Activated CD4-positive, CD25-positive, alpha-beta regulatory T cell treated with anti-CD3 and anti-CD28 coated beads, Interleukin-2, amount 50 U/mL, for 72 hours (primary cell): ENCODE measurements around the gene HMMR.
A peak's percentile ranks its signal among the peaks of the same experiment; 100 is the strongest.
"Not testable (repeated sequence)": the region's sequence is repeated elsewhere in the genome, so short reads cannot be mapped to it uniquely, and the experiment has no call there.

ENCODE experiments used
- DNase-seq: peaks from one replicate; pipeline ENCODE4 v3.0.0; 2021

HMMR gene, protein sequence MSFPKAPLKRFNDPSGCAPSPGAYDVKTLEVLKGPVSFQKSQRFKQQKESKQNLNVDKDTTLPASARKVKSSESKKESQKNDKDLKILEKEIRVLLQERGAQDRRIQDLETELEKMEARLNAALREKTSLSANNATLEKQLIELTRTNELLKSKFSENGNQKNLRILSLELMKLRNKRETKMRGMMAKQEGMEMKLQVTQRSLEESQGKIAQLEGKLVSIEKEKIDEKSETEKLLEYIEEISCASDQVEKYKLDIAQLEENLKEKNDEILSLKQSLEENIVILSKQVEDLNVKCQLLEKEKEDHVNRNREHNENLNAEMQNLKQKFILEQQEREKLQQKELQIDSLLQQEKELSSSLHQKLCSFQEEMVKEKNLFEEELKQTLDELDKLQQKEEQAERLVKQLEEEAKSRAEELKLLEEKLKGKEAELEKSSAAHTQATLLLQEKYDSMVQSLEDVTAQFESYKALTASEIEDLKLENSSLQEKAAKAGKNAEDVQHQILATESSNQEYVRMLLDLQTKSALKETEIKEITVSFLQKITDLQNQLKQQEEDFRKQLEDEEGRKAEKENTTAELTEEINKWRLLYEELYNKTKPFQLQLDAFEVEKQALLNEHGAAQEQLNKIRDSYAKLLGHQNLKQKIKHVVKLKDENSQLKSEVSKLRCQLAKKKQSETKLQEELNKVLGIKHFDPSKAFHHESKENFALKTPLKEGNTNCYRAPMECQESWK

DNA sequence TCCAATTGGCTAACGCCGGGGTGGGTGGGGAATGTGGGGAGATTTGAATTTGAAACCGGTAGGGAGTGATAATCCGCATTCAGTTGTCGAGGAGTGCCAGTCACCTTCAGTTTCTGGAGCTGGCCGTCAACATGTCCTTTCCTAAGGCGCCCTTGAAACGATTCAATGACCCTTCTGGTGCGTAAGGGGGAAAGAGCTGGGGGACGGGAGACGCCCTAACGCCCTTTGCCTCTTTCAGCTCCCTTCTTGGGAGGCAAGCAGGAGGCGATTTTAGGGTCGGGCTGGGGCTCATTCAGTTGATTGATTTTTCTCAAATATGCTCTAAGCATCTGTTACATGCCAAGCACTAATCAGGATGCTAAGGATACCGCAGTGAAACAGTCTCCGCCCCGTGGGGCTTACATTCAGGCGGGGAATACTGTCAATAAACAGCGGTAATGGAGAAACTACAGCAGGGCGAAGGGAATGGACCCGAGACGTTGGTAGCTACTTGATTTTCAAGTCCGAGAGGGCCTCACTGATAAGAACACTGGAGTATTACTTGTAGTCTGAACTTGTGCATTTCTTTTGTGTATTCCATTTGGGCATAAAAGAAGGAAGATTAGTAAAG lies at the start of gene HMMR:
Gene HMMR, plus strand, starts transcription at position 71 of the 610 bp plus-strand sequence. Its CDS starts 61 bp downstream, at position 132.
- no peak for DNase-seq

- not testable (repeated sequence) for DNase-seq
These were observed 44.8 kb upstream of the HMMR start for GRCh38 chr5:163415673-163416072.

DNA sequence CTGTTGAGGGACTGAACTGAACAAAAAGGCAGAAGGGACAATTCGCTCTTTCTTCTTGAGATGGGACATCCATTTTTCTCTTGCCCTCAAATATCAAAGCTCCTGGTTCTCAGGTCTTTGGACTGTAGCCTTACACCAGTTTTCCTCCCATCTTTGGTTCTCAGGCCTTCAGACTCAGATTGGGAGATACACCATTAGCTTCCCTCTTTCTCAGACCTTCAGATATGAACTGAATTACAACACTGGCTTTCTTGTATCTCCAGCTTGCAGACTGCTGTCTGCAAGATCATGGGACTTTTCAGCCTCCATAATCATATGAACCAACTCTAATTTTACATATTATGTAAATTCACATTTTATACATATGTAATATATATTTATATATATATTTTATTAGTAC lies 35.6 kb upstream of the HMMR start:
- DNase-seq = no peak

DNA sequence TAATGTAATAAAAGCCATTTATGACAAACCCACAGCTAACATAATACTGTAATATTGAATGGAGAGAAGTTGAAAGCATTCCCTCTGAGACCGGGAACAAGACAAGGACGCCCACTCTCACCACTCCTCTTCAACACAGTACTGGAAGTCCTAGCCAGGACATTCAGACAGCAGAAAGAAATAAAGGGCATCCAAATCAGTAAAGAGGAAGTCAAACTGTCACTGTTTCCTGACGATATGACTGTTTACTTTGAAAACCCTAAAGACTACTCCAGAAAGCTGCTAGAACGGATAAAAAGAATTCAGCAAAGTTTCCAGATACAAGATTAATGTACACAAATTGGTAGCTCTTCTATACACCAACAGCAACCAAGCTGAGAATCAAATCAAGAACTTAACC lies 34.3 kb upstream of the HMMR start:
- not testable (repeated sequence) for DNase-seq

DNA sequence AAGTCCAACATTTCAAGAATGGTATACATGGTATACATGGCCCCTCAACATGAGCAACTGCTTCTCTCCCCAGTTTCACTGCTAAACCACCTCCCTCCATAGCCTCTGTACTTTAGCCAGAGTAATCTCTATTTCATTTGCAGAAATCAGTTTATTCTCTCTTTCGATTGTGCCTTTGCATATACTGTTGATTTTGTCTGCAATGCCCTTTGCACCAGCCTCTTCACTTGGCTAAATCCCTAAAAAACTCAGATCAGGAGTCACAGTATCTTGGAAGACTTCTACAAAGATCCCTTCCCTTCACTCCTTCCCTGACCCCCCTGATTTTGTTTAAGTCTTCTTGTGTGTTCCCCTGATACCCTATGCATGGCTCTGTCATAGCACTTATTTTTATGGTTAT lies 27.9 kb upstream of the HMMR start:
- no peak for DNase-seq

- no peak for DNase-seq
These were observed 27.2 kb upstream of the HMMR start for GRCh38 chr5:163433271-163433670.

DNA sequence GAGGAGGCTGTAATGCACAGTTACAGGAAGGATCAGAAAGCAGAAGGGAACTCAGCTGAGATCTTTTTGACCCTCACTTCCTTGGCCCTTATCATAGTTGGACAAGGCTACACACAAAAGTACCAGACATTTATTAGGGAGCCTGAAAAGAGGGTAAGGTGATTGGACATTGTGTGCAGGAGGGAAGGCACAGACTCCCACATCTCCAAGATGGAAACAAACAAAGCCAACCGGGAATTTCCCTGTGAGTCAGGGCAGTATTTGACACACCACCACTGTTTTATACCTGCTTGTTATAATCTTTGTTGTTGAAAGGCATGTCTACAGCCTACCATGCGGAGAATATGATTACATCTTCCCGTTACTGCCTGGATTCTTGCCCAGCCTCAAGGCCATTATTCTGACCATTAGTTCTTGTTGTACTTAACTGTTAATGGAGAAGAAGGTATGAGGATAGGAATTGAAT lies 26.0 kb upstream of the HMMR start:
- no peak for DNase-seq

GRCh38 chr5:163436515-163436914 lies 23.9 kb upstream of the HMMR start:
- no peak for DNase-seq

- no peak for DNase-seq
These were observed 23.5 kb upstream of the HMMR start for GRCh38 chr5:163437011-163437308.

DNA sequence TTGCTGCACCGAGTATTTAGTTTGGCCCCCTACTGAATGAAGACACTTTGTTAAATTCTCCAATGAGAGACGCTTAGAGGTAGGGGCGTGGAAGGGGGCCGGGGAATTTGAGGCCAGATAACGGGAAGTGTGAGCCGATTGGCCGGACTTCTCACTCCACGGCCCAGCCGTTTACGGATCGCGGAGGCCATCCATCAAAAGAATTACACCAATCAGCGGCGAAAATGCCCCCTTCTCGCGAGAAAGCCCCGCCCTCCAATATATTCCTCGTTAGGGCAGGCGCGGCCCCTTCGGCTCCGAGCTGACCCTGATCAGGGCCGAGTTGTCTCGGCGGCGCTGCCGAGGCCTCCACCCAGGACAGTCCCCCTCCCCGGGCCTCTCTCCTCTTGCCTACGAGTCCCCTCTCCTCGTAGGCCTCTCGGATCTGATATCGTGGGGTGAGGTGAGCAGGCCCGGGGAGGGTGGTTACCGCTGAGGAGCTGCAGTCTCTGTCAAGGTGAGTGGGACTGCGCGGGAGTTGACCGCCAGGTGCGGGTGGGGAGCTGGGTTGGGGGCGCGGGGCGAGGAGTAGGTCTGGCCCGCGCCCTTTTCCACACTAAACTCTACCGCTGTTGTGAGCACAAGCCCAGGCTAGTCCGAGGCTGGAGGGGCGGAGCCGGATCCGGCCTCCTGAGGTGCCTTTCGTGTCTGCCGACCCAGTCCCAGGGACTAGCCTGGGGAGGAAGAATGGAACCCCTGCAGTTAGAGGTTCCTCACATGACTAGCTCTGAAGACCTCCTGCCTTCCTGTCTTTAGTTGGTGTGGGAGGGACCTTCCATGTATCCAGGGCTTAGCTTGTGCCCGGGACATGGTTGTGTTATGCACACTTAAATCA lies 22.9 kb upstream of the HMMR start, which contains the start of gene CCNG1:
Gene CCNG1, plus strand, starts transcription at position 287 of the 874 bp plus-strand sequence. CDS start 1,662 bp downstream, outside the sequence.
- DNase-seq = peak; percentile 85

- DNase-seq = no peak
These were observed 21.4 kb upstream of the HMMR start for GRCh38 chr5:163439092-163439425.

GRCh38 chr5:163440954-163441353 lies 19.5 kb upstream of the HMMR start:
- no peak for DNase-seq

GRCh38 chr5:163444526-163444925 lies 15.9 kb upstream of the HMMR start:
- no peak for DNase-seq

DNA sequence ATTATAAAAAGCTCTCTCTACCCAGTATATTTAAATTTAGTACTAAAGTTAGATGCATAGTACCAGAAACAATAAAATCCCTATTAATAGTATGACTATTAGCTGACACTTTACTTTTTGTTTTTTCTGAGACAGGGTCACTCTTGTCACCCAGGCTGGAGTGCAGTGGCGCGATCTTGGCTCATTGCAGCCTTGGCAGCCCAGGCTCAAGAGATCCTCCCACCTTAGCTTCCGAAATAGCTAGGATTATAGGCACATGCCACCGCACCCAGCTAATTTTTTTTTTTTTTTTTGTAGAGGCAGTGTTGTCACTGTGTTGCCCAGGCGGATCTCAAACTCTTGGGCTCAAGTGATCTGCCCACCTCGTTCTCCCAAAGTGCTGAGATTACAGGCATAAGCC lies 15.1 kb upstream of the HMMR start:
- DNase-seq = no peak

DNA sequence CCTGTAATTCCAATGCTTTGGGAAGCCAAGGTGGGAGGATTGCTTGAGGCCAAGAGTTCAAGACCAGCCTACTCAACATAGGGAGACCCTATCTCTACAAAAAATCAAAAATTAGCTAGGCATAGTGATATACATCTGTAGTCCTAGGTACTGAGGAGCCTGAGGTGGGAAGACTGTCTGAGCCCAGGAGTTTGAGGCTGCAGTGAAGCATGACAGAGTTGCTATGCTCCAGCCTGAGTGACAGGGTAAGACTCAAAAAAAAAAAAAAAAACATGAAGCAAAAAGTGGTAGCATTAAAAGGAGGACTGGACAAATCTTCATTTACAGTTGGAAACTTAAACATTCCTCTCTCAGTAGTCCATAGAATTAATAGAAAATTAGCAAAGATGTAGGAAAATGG lies 13.2 kb upstream of the HMMR start:
- DNase-seq = no peak

DNA sequence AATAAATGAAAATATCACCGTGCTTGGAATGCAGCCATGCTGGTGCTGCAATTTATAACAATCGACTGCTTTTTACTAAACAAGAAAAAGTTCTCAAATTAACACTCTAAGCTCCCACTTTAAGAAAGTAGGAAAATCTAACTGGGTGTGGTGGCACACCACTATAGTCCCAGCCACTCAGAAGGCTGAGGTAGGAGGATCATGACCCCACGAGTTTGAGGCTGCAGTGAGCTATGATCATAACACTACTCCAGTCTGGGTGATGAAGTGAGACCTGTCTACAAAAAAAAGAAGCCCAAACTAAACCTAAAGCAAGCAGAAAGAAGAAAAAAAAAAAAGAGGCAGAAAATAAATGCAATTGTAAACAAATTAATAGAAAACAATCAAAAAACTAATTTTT lies 12.6 kb upstream of the HMMR start:
- no peak for DNase-seq

GRCh38 chr5:163448491-163448890 lies 11.9 kb upstream of the HMMR start:
- DNase-seq = no peak

GRCh38 chr5:163451489-163451888 lies 8.9 kb upstream of the HMMR start:
- no peak for DNase-seq

DNA sequence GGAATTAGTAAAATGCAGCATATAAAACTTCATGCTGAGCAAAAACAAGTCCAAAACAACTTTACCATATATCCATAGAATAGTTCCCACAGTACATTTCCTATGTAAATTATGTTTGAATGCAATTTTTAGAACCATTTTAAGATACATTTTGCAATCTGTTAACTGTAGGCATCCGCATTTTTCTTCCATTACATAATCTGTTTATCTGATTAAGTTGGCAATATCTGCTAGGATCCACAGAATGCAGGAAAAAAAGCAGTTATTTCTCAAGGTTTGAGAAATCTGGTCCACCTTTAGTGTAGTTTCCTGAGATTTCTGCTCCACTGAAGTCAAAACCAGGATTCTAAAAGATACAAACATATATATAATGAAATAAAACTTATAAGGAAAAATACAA lies 6.7 kb upstream of the HMMR start:
- no peak for DNase-seq

GRCh38 chr5:163455406-163455805 lies 5.0 kb upstream of the HMMR start:
- not testable (repeated sequence) for DNase-seq

DNA sequence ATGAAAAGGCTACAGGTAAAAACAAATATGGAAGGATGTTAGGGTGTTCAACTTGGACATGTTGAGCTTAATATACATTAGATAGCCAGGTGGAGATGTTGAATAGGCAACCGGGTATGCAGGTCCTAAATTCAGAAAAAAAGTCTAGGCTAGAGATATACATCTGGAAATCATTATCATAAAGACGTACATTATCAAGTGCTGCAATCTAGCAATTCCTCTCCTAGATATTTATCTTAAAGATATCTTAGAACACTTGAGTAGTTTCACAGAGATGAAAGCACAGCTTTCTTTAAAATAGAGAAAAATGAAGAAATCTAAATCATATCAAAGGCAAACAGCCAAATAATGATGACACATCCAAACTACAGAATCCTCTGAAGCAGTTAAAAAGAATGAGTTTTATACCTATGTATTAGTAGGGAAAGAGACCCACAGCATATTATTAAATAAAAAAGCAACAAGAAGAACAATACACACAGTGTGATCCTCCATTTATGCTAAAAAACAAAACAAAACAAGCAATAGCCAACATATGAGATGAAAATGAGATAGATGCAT lies 4.3 kb upstream of the HMMR start:
- DNase-seq = no peak

GRCh38 chr5:163456840-163457239 lies 3.6 kb upstream of the HMMR start:
- no peak for DNase-seq
